Measurements from ENCODE around the gene SEMA3D. TPM values are rescaled to one million over a fixed set of nuclear protein-coding genes. Genes with fewer than 3 reads are reported as not detected.

SEMA3D gene
- total RNA-seq, 4 donors from 2014 or later, result 4.8 to 12.7 (median 9.8) TPM

- WGBS, 2 donors, result 60 to 65% methylated on average over 4 of the region's 4 CpGs
- H3K4me3 ChIP-seq, result no peak overlapping the region
Measured at GRCh38 chr7:85091565-85091928, 95.3 kb downstream of the SEMA3D start.

GRCh38 chr7:85090919-85091564 is 95.8 kb downstream of the SEMA3D start:
- Histone ChIP-seq H3K4me1 (peaks cover 0 to 9% (median 0%) of the 10 kb centered on the region in 4 donors), H3K27ac (no peak overlapping the region), H3K36me3 (no peaks in the 10 kb centered on the region), H3K4me3 (no peak overlapping the region), H3K27me3 (no peaks in the 10 kb centered on the region), H3K9me3 (no peaks in the 10 kb centered on the region)
- 47 to 54% methylated on average over 3 of the region's 3 CpGs for WGBS, 2 donors
- TF ChIP-seq EP300 (IDR thresholded peaks at IDR 0.05) (no peak), CTCF (IDR thresholded peaks at IDR 0.05) (no peak), POLR2A (IDR thresholded peaks at IDR 0.05) (no peak)
- no peak for DNase-seq (ENCODE audit: low spot score in 2 of 2)

More at GRCh38 chr7:85091565-85091928, 95.3 kb downstream of the SEMA3D start:
- Histone ChIP-seq H3K9me3 (no peaks in the 10 kb centered on the region), H3K27ac (no peak overlapping the region), H3K4me1 (peaks cover 0 to 12% (median 0%) of the 10 kb centered on the region in 4 donors), H3K36me3 (no peaks in the 10 kb centered on the region), H3K27me3 (no peaks in the 10 kb centered on the region)
- no peak for TF ChIP-seq POLR2A (IDR thresholded peaks at IDR 0.05)
- TF ChIP-seq EP300 (IDR thresholded peaks at IDR 0.05), result no peak
- no peak for TF ChIP-seq CTCF (IDR thresholded peaks at IDR 0.05)
- no peak for DNase-seq (ENCODE audit: low spot score in 2 of 2)

GRCh38 chr7:85090143-85090542 is 96.7 kb downstream of the SEMA3D start:
- TF ChIP-seq EP300 (IDR thresholded peaks at IDR 0.05) (no peak), POLR2A (IDR thresholded peaks at IDR 0.05) (no peak)
- no peak for DNase-seq (ENCODE audit: low spot score in 2 of 2)
- H3K9me3 ChIP-seq, result no peaks in the 10 kb centered on the region
- no peak overlapping the region for H3K27ac ChIP-seq
- peaks cover 0 to under 1% (median 0%) of the 10 kb centered on the region in 4 donors for H3K4me1 ChIP-seq
- no peaks in the 10 kb centered on the region for H3K36me3 ChIP-seq
- WGBS, 2 donors, result 56 to 61% methylated on average over 6 of the region's 6 CpGs
- H3K27me3 ChIP-seq, result no peaks in the 10 kb centered on the region
- no peak overlapping the region for H3K4me3 ChIP-seq

GRCh38 chr7:85081846-85082245 is 105.0 kb downstream of the SEMA3D start:
- no peak overlapping the region for H3K4me3 ChIP-seq
- no peak overlapping the region for H3K27ac ChIP-seq
- 70 to 73% methylated on average over 1 of the region's 1 CpG for WGBS, 2 donors
- no peak for DNase-seq (ENCODE audit: low spot score in 2 of 2)
- H3K4me1 ChIP-seq, result no peaks in the 10 kb centered on the region
- H3K27me3 ChIP-seq, result no peaks in the 10 kb centered on the region
- no peaks in the 10 kb centered on the region for H3K36me3 ChIP-seq
- H3K9me3 ChIP-seq, result no peaks in the 10 kb centered on the region
- TF ChIP-seq CTCF (IDR thresholded peaks at IDR 0.05), result no peak
- TF ChIP-seq POLR2A (IDR thresholded peaks at IDR 0.05), result no peak
- no peak for TF ChIP-seq EP300 (IDR thresholded peaks at IDR 0.05)

GRCh38 chr7:85081392-85081791 is 105.5 kb downstream of the SEMA3D start:
- Histone ChIP-seq H3K4me3 (no peak overlapping the region), H3K9me3 (no peaks in the 10 kb centered on the region), H3K4me1 (no peaks in the 10 kb centered on the region), H3K27ac (no peak overlapping the region), H3K27me3 (no peaks in the 10 kb centered on the region), H3K36me3 (no peaks in the 10 kb centered on the region)
- DNase-seq (ENCODE audit: low spot score in 2 of 2), result no peak
- 10 to 11% methylated on average over 1 of the region's 1 CpG for WGBS, 2 donors
- TF ChIP-seq POLR2A (IDR thresholded peaks at IDR 0.05) (no peak), EP300 (IDR thresholded peaks at IDR 0.05) (no peak), CTCF (IDR thresholded peaks at IDR 0.05) (no peak)

All from tibial nerve (tissue), 4 donors.